Neuronal stem cell (in vitro differentiated cells): ENCODE measurements around the gene KCNK10.

Source experiments
- DNase-seq: peaks from one replicate; pipeline ENCODE4 v3.0.0-alpha.2; 2013; ENCODE audit warnings: low spot score
- H2AFZ ChIP-seq: one replicate; pipeline ENCODE4 v1.6.1; 2013; ENCODE audit warnings: mild to moderate bottlenecking, low read length, inconsistent platforms
- H2AK5ac ChIP-seq: 2 replicates; pipeline ENCODE4 v1.6.1; 2013; ENCODE audit warnings: low read depth, mild to moderate bottlenecking, inconsistent platforms, low read length, moderate library complexity, mixed read lengths
- H2BK120ac ChIP-seq: 2 replicates; pipeline ENCODE4 v1.6.1; 2013; ENCODE audit warnings: low read depth, mild to moderate bottlenecking, inconsistent platforms, low read length, moderate library complexity, mixed read lengths
- H2BK12ac ChIP-seq: one replicate; pipeline ENCODE4 v1.6.1; 2013; ENCODE audit warnings: low read length, inconsistent platforms
- H2BK15ac ChIP-seq: 2 replicates; pipeline ENCODE4 v1.6.1; 2013; ENCODE audit warnings: mild to moderate bottlenecking, low read length, inconsistent platforms, mixed read lengths
- H2BK5ac ChIP-seq: one replicate; pipeline ENCODE4 v1.6.1; 2013; ENCODE audit warnings: inconsistent platforms, mild to moderate bottlenecking, low read length, moderate library complexity
- H3K14ac ChIP-seq: one replicate; pipeline ENCODE4 v1.6.1; 2013; ENCODE audit warnings: low read length, inconsistent platforms
- H3K18ac ChIP-seq: 2 replicates; pipeline ENCODE4 v1.6.1; 2013; ENCODE audit warnings: low read length, inconsistent platforms
- H3K23ac ChIP-seq: 2 replicates; pipeline ENCODE4 v1.6.1; 2013; ENCODE audit warnings: low read depth, mild to moderate bottlenecking, mixed read lengths, low read length, inconsistent platforms; ENCODE audit not compliant: poor library complexity
- H3K27ac ChIP-seq: replicated peaks from 3 replicates; pipeline ENCODE4 v1.5.1; 2013; ENCODE audit warnings: low read length, inconsistent platforms
- H3K27me3 ChIP-seq, 3 experiments: 2 replicates each; pipeline ENCODE4 v1.6.1; 2013; ENCODE audit warnings: low read length in 3 of 3, mild to moderate bottlenecking in 2 of 3, inconsistent platforms in 1 of 3, low read depth in 1 of 3, mixed read lengths in 1 of 3, moderate library complexity in 1 of 3; ENCODE audit not compliant: control insufficient read depth in 3 of 3, insufficient read depth in 3 of 3
- H3K36me3 ChIP-seq, 2 donors: replicated peaks in 1 of 2; 2 replicates each; pipeline ENCODE4 v1.6.1; 2013; ENCODE audit warnings: low read length in 2 of 2; ENCODE audit not compliant: control insufficient read depth in 2 of 2, insufficient read depth in 2 of 2
- H3K4ac ChIP-seq: 2 replicates; pipeline ENCODE4 v1.6.1; 2013; ENCODE audit warnings: inconsistent platforms, mild to moderate bottlenecking, low read length, moderate library complexity
- H3K4me1 ChIP-seq, 2 donors: 1 replicate in 1 of 2; 2 replicates in 1 of 2; pipeline ENCODE4 v1.6.1; 2013; ENCODE audit warnings: low read length in 2 of 2, low read depth in 1 of 2; ENCODE audit not compliant: control insufficient read depth in 2 of 2, insufficient read depth in 1 of 2
- H3K4me2 ChIP-seq: one replicate; pipeline ENCODE4 v1.6.1; 2013; ENCODE audit warnings: mild to moderate bottlenecking, low read length, inconsistent platforms; ENCODE audit not compliant: insufficient read depth, poor library complexity, severe bottlenecking
- H3K4me3 ChIP-seq, 2 donors: 2 replicates each; pipeline ENCODE4 v1.5.1; 2013; ENCODE audit warnings: low read length in 2 of 2, mild to moderate bottlenecking in 2 of 2, inconsistent platforms in 1 of 2, moderate library complexity in 1 of 2
- H3K79me1 ChIP-seq: one replicate; pipeline ENCODE4 v1.6.1; 2013; ENCODE audit warnings: low read depth, mild to moderate bottlenecking, inconsistent platforms, low read length, moderate library complexity
- H3K9ac ChIP-seq: one replicate; pipeline ENCODE4 v1.6.1; 2013; ENCODE audit warnings: mild to moderate bottlenecking, low read depth, low read length, inconsistent platforms; ENCODE audit not compliant: poor library complexity
- H3K9me3 ChIP-seq, 2 donors: replicated peaks in 1 of 2; 2 replicates each; pipeline versions ENCODE3 to v1.6.1; 2013; ENCODE audit warnings: low read length in 2 of 2, mild to moderate bottlenecking in 2 of 2, inconsistent platforms in 1 of 2, low read depth in 1 of 2, mixed read lengths in 1 of 2, moderate library complexity in 1 of 2; ENCODE audit not compliant: control insufficient read depth in 2 of 2, insufficient read depth in 1 of 2
- H4K8ac ChIP-seq: one replicate; pipeline ENCODE4 v1.6.1; 2013; ENCODE audit warnings: low read depth, mild to moderate bottlenecking, inconsistent platforms, low read length, moderate library complexity
- H4K91ac ChIP-seq: one replicate; pipeline ENCODE4 v1.6.1; 2013; ENCODE audit warnings: low read length, low read depth, mild to moderate bottlenecking, inconsistent platforms; ENCODE audit not compliant: poor library complexity
- WGBS, 2 donors: extraction: QIAGEN DNeasy Blood & Tissue Kit; methylation state at CpG; one replicate each; pipeline ENCODE4 v1.1.7; 2013; ENCODE audit warnings: missing lambda C conversion rate in 2 of 2, mixed read lengths in 1 of 2; ENCODE audit not compliant: insufficient read length in 2 of 2, insufficient replicate concordance in 1 of 2; ENCODE audit errors: extremely low coverage in 2 of 2; 5-methylcytosine and 5-hydroxymethylcytosine counted together

KCNK10 gene

GRCh38 chr14:88143810-88144209 is 179.3 kb downstream of the KCNK10 start:
- Histone ChIP-seq H3K4me1 (no peaks in the 10 kb centered on the region), H3K18ac (no peak overlapping the region), H2AK5ac (no peak overlapping the region), H4K91ac (no peak overlapping the region), H3K4me3 (no peak overlapping the region), H3K23ac (no peak overlapping the region), H2BK5ac (no peak overlapping the region), H2BK120ac (no peak overlapping the region), H3K4ac (no peak overlapping the region), H3K36me3 (no peaks in the 10 kb centered on the region), H2BK15ac (no peak overlapping the region), H3K9ac (no peak overlapping the region), H3K9me3 (no peaks in the 10 kb centered on the region), H3K79me1 (no peaks in the 10 kb centered on the region), H2AFZ (no peak overlapping the region), H4K8ac (no peak overlapping the region), H3K14ac (no peak overlapping the region), H2BK12ac (no peak overlapping the region), H3K27ac (no peak overlapping the region), H3K27me3 (peaks cover 0 to 2% (median 0%) of the 10 kb centered on the region in 3 experiments), H3K4me2 (no peak overlapping the region)
- no CpG with 5 or more reads among the region's 2 CpGs for WGBS, 2 donors
- no peak for DNase-seq

- no peak overlapping the region for H4K91ac ChIP-seq
These were observed 180.1 kb downstream of the KCNK10 start for GRCh38 chr14:88142997-88143396.

GRCh38 chr14:88140874-88141273 is 182.2 kb downstream of the KCNK10 start:
- no peak overlapping the region for H4K8ac ChIP-seq
- no peak overlapping the region for H3K27ac ChIP-seq
- H4K91ac ChIP-seq: no peak overlapping the region
- no peaks in the 10 kb centered on the region for H3K36me3 ChIP-seq
- no peak overlapping the region for H2AK5ac ChIP-seq
- no peaks in the 10 kb centered on the region for H3K4me1 ChIP-seq
- no peaks in the 10 kb centered on the region for H3K27me3 ChIP-seq
- H3K79me1 ChIP-seq: no peaks in the 10 kb centered on the region
- no peak overlapping the region for H3K4ac ChIP-seq
- no CpG with 5 or more reads among the region's 3 CpGs for WGBS, 2 donors
- H3K4me3 ChIP-seq: no peak overlapping the region
- H2BK120ac ChIP-seq: no peak overlapping the region
- H2BK15ac ChIP-seq: no peak overlapping the region
- H2BK12ac ChIP-seq: no peak overlapping the region
- no peak overlapping the region for H3K4me2 ChIP-seq
- no peak overlapping the region for H2BK5ac ChIP-seq
- H3K9me3 ChIP-seq: no peaks in the 10 kb centered on the region
- no peak overlapping the region for H3K23ac ChIP-seq
- H3K9ac ChIP-seq: no peak overlapping the region
- H2AFZ ChIP-seq: no peak overlapping the region
- no peak overlapping the region for H3K18ac ChIP-seq
- no peak for DNase-seq
- no peak overlapping the region for H3K14ac ChIP-seq

More at GRCh38 chr14:88142997-88143396, 180.1 kb downstream of the KCNK10 start:
- Histone ChIP-seq H3K4me2 (no peak overlapping the region), H3K14ac (no peak overlapping the region), H2BK120ac (no peak overlapping the region), H3K18ac (no peak overlapping the region), H4K8ac (no peak overlapping the region), H3K4me3 (no peak overlapping the region), H2BK5ac (no peak overlapping the region), H2AK5ac (no peak overlapping the region), H3K23ac (no peak overlapping the region), H3K27me3 (peaks cover 0 to 2% (median 0%) of the 10 kb centered on the region in 3 experiments), H3K36me3 (no peaks in the 10 kb centered on the region), H3K4ac (no peak overlapping the region), H3K4me1 (no peaks in the 10 kb centered on the region), H3K79me1 (no peaks in the 10 kb centered on the region), H2BK12ac (no peak overlapping the region), H2BK15ac (peak overlapping the region; percentile 42), H2AFZ (no peak overlapping the region), H3K9ac (no peak overlapping the region), H3K27ac (no peak overlapping the region), H3K9me3 (no peaks in the 10 kb centered on the region)
- WGBS, 2 donors: no CpG with 5 or more reads among the region's 7 CpGs
- DNase-seq: no peak

GRCh38 chr14:88137327-88137726 is 185.7 kb downstream of the KCNK10 start:
- WGBS, 2 donors: no CpG with 5 or more reads among the region's 1 CpG
- H2AK5ac ChIP-seq: no peak overlapping the region
- no peak overlapping the region for H2AFZ ChIP-seq
- no peaks in the 10 kb centered on the region for H3K36me3 ChIP-seq
- no peak overlapping the region for H4K8ac ChIP-seq
- no peak overlapping the region for H3K4me3 ChIP-seq
- no peak overlapping the region for H3K27ac ChIP-seq
- DNase-seq: no peak
- no peak overlapping the region for H3K14ac ChIP-seq
- no peaks in the 10 kb centered on the region for H3K9me3 ChIP-seq
- no peaks in the 10 kb centered on the region for H3K79me1 ChIP-seq
- H4K91ac ChIP-seq: no peak overlapping the region
- no peak overlapping the region for H3K9ac ChIP-seq
- no peak overlapping the region for H3K18ac ChIP-seq
- no peaks in the 10 kb centered on the region for H3K4me1 ChIP-seq
- no peak overlapping the region for H3K4ac ChIP-seq
- H2BK120ac ChIP-seq: no peak overlapping the region
- H2BK15ac ChIP-seq: no peak overlapping the region
- no peak overlapping the region for H2BK12ac ChIP-seq
- no peak overlapping the region for H3K4me2 ChIP-seq
- no peak overlapping the region for H2BK5ac ChIP-seq
- no peak overlapping the region for H3K23ac ChIP-seq
- no peaks in the 10 kb centered on the region for H3K27me3 ChIP-seq
